Adipocyte (in vitro differentiated cells): Measurements from ENCODE around the gene UGT1A10.

Experiments used
- DNase-seq: peaks from one replicate; pipeline ENCODE4 v3.0.0-alpha.2; 2015; ENCODE audit warnings: low read depth
- H3K27me3 ChIP-seq: replicated peaks from 2 replicates; pipeline ENCODE4 v1.7.0; 2013; ENCODE audit warnings: mild to moderate bottlenecking, low read length, moderate library complexity; ENCODE audit not compliant: control insufficient read depth, insufficient read depth
- H3K36me3 ChIP-seq: 2 replicates; pipeline ENCODE4 v1.7.0; 2013; ENCODE audit warnings: low read length, mild to moderate bottlenecking, moderate library complexity; ENCODE audit not compliant: control insufficient read depth, insufficient read depth, severe bottlenecking
- H3K4me1 ChIP-seq: 2 replicates; pipeline ENCODE4 v1.7.0; 2013; ENCODE audit warnings: mild to moderate bottlenecking, low read length, moderate library complexity; ENCODE audit not compliant: control insufficient read depth, insufficient read depth
- H3K4me3 ChIP-seq: 2 replicates; pipeline ENCODE4 v1.7.0; 2013; ENCODE audit warnings: mild to moderate bottlenecking, low read length, moderate library complexity
- H3K9ac ChIP-seq: 2 replicates; pipeline ENCODE4 v1.7.0; 2013; ENCODE audit warnings: mild to moderate bottlenecking, low read length, moderate library complexity
- H3K9me3 ChIP-seq: 2 replicates; pipeline ENCODE4 v1.7.0; 2013; ENCODE audit warnings: mild to moderate bottlenecking, low read length, moderate library complexity; ENCODE audit not compliant: control insufficient read depth

Gene UGT1A10

GRCh38 chr2:233819884-233820773 is 183.9 kb downstream of the UGT1A10 start:
- DNase-seq = peak; percentile 11
- Histone ChIP-seq H3K9ac (no peak overlapping the region), H3K4me3 (no peak overlapping the region), H3K27me3 (peaks cover 4% of the 10 kb centered on the region), H3K9me3 (no peaks in the 10 kb centered on the region), H3K36me3 (no peaks in the 10 kb centered on the region), H3K4me1 (peaks cover 28% of the 10 kb centered on the region)

GRCh38 chr2:233820774-233821105 is 184.5 kb downstream of the UGT1A10 start:
- no peaks in the 10 kb centered on the region for H3K9me3 ChIP-seq
- peaks cover 4% of the 10 kb centered on the region for H3K27me3 ChIP-seq
- no peak for DNase-seq
- no peak overlapping the region for H3K4me3 ChIP-seq
- no peak overlapping the region for H3K9ac ChIP-seq
- H3K4me1 ChIP-seq = peaks cover 28% of the 10 kb centered on the region
- no peaks in the 10 kb centered on the region for H3K36me3 ChIP-seq

DNA sequence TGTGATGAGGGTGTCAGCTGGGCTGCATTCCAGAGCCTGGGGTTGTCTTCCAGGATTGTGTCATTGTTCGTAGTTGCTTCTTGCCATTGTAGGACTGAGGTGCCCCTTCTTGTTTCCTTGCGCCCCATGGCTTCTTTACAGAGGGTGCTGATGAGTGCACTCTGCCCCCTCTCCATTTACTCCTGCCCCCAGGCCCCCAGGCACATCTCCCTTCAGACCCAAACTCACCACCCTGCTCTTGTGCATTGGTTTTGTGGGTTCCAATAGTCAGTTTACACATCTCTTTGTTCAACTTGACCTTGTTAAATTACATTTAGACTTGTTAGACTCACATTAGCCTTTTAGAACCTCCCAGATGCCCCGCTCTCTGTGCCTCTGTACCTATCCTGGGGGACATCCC is 184.9 kb downstream of the UGT1A10 start:
- Histone ChIP-seq H3K27me3 (peaks cover 4% of the 10 kb centered on the region), H3K9me3 (peaks cover under 1% of the 10 kb centered on the region), H3K4me3 (no peak overlapping the region), H3K9ac (no peak overlapping the region), H3K4me1 (peaks cover 25% of the 10 kb centered on the region), H3K36me3 (no peaks in the 10 kb centered on the region)
- no peak for DNase-seq

DNA sequence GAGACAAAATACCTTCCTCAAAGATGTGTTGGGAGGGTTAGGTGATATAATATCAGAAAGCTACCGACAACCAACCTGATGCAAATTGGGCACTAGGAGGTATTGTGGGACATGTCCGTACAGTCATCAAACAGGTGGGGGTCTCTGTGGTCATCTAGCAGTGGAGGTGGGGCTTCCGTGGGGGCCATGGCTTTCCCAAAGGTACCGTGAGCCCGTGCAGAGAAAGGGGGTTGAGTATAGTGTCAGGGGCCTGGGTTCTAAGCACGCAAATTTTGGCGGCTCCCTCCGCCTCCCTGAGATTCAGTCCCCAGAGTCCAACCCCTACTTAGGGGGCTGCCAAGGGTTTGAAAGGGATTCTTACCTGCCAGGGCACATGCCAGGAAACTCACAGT is 185.5 kb downstream of the UGT1A10 start:
- H3K9ac ChIP-seq = no peak overlapping the region
- peaks cover 4% of the 10 kb centered on the region for H3K27me3 ChIP-seq
- no peak overlapping the region for H3K4me3 ChIP-seq
- DNase-seq = no peak
- no peaks in the 10 kb centered on the region for H3K36me3 ChIP-seq
- peaks cover 20% of the 10 kb centered on the region for H3K4me1 ChIP-seq
- H3K9me3 ChIP-seq = peaks cover 6% of the 10 kb centered on the region

- Histone ChIP-seq H3K9me3 (peaks cover 8% of the 10 kb centered on the region), H3K9ac (no peak overlapping the region), H3K36me3 (no peaks in the 10 kb centered on the region), H3K4me1 (peaks cover 15% of the 10 kb centered on the region), H3K4me3 (no peak overlapping the region), H3K27me3 (peaks cover 4% of the 10 kb centered on the region)
- DNase-seq = no peak
These were observed 186.0 kb downstream of the UGT1A10 start for GRCh38 chr2:233822101-233822771.
